Effector CD4-positive, alpha-beta T cell (primary cell): ENCODE measurements around the gene AMY2B.
"Not testable (repeated sequence)": the region's sequence is repeated elsewhere in the genome, so short reads cannot be mapped to it uniquely, and the experiment has no call there.

Experiments used
- DNase-seq: peaks from one replicate; pipeline ENCODE4 v3.0.0-alpha.2; 2020

The AMY2B gene

GRCh38 chr1:103627436-103627835 lies 56.0 kb downstream of the AMY2B start:
- DNase-seq: not testable (repeated sequence)
